ENCODE measurements around the gene CDC16.

CDC16 gene

DNA sequence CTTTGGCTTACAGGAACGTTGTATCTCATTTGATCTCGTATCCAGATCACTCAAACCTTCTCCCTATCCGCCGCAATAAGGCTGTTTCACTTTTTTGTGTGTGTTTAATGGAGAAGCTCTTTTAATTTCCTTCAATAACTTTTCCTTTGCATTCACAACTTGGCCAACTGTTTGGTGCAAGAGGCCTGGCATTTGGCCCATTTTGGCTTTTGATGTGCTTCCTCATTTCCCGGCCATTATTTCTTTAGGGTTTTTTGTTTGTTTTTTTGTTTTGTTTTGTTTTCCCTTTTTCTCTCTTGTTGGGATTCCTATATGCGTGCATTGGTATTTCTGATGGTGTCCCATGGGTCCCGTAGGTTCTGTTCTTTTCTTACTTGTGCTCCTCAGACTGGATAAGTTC, 40.6 kb downstream of the CDC16 start:
- H3K27ac ChIP-seq (replicated peaks), result peak overlapping the region; percentile 3; the same call in 1 of the 2 replicates
- no peaks in the 10 kb centered on the region for H3K27me3 ChIP-seq (ENCODE audit: insufficient read depth, poor library complexity, severe bottlenecking)
- peak in 1 of 2 experiments; percentile 65 for DNase-seq (ENCODE audit: low read depth in 1 of 2, low spot score in 1 of 2)
- no peak overlapping the region for H3K4me3 ChIP-seq (replicated peaks; ENCODE audit: insufficient read depth, low read length)
- TF ChIP-seq SPI1 (IDR thresholded peaks at IDR 0.05; ENCODE audit: borderline replicate concordance, low read depth) (peak; percentile 58; the same call in 1 of the 2 replicates), POLR2AphosphoS5 (IDR thresholded peaks at IDR 0.05; ENCODE audit: low read depth) (no peak)

DNA sequence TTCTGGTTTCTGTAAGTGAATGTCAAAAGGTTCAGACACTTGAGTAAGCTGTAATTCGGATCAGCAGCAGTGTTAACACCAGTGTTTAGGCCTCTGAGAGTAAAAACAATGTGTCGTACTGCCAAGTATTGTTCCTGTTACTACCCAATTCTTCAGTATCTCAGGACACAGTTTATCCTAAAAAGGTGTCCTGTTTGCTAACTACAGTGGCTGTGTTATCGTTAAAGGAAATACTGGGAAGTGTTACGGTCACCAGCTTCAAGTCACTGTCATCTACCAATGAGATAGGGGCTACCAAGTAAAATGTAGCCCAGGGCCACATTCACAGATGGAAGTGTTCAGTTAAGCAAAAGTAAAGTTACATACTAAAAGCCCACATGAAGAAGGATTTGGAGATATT, 44.4 kb downstream of the CDC16 start:
- TF ChIP-seq, protein P1, sequence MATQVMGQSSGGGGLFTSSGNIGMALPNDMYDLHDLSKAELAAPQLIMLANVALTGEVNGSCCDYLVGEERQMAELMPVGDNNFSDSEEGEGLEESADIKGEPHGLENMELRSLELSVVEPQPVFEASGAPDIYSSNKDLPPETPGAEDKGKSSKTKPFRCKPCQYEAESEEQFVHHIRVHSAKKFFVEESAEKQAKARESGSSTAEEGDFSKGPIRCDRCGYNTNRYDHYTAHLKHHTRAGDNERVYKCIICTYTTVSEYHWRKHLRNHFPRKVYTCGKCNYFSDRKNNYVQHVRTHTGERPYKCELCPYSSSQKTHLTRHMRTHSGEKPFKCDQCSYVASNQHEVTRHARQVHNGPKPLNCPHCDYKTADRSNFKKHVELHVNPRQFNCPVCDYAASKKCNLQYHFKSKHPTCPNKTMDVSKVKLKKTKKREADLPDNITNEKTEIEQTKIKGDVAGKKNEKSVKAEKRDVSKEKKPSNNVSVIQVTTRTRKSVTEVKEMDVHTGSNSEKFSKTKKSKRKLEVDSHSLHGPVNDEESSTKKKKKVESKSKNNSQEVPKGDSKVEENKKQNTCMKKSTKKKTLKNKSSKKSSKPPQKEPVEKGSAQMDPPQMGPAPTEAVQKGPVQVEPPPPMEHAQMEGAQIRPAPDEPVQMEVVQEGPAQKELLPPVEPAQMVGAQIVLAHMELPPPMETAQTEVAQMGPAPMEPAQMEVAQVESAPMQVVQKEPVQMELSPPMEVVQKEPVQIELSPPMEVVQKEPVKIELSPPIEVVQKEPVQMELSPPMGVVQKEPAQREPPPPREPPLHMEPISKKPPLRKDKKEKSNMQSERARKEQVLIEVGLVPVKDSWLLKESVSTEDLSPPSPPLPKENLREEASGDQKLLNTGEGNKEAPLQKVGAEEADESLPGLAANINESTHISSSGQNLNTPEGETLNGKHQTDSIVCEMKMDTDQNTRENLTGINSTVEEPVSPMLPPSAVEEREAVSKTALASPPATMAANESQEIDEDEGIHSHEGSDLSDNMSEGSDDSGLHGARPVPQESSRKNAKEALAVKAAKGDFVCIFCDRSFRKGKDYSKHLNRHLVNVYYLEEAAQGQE (IDR thresholded peaks at IDR 0.05; ENCODE audit: insufficient replicate concordance, low read depth), result no peak
- TF ChIP-seq SPI1 (IDR thresholded peaks at IDR 0.05; ENCODE audit: borderline replicate concordance, low read depth) (no peak), POLR2AphosphoS5 (IDR thresholded peaks at IDR 0.05; ENCODE audit: low read depth) (no peak), GABPA (IDR thresholded peaks at IDR 0.05; ENCODE audit: low read depth) (no peak)
- TF ChIP-seq, protein P2, sequence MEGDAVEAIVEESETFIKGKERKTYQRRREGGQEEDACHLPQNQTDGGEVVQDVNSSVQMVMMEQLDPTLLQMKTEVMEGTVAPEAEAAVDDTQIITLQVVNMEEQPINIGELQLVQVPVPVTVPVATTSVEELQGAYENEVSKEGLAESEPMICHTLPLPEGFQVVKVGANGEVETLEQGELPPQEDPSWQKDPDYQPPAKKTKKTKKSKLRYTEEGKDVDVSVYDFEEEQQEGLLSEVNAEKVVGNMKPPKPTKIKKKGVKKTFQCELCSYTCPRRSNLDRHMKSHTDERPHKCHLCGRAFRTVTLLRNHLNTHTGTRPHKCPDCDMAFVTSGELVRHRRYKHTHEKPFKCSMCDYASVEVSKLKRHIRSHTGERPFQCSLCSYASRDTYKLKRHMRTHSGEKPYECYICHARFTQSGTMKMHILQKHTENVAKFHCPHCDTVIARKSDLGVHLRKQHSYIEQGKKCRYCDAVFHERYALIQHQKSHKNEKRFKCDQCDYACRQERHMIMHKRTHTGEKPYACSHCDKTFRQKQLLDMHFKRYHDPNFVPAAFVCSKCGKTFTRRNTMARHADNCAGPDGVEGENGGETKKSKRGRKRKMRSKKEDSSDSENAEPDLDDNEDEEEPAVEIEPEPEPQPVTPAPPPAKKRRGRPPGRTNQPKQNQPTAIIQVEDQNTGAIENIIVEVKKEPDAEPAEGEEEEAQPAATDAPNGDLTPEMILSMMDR (IDR thresholded peaks at IDR 0.05; ENCODE audit: insufficient read depth, low read length), result no peak
- no peaks in the 10 kb centered on the region for H3K27me3 ChIP-seq (ENCODE audit: insufficient read depth, poor library complexity, severe bottlenecking)
- no peak for DNase-seq (ENCODE audit: low read depth in 1 of 2, low spot score in 1 of 2)
- peak overlapping the region; percentile 99 for H3K27ac ChIP-seq (replicated peaks)
- H3K4me3 ChIP-seq (replicated peaks; ENCODE audit: insufficient read depth, low read length), result no peak overlapping the region

DNA sequence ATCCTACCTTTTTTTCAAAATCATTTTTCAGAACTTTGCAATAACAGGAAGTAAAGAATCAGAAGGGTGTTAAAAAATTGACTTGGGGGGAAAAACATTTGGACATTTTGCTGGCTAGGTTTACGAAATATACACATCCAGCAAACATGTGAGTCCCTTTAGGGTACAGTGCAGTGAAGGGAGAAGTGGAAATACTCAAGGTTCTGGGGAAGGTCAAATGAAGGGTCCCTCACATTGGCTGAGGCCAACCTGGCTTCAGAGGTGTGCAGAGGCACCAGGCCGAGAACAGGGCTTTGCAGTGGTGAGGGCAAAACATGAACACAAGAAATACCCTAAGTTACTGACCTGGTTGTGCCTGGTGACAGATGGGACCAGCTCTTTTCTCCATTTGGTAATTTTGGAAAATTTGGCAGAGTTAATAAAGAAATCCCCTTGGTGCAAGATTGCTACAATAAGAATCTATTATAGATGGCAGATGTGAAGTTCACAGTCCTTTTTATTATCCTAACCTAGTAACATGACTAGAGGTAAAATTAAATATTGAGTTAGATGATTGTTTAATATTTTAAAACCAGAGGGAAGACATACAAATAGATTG, 45.2 kb downstream of the CDC16 start:
- Histone ChIP-seq H3K27me3 (ENCODE audit: insufficient read depth, poor library complexity, severe bottlenecking) (no peaks in the 10 kb centered on the region), H3K4me3 (replicated peaks; ENCODE audit: insufficient read depth, low read length) (no peak overlapping the region), H3K27ac (replicated peaks) (peak overlapping the region; percentile 99)
- no peak for TF ChIP-seq SPI1 (IDR thresholded peaks at IDR 0.05; ENCODE audit: borderline replicate concordance, low read depth)
- no peak for TF ChIP-seq GABPA (IDR thresholded peaks at IDR 0.05; ENCODE audit: low read depth)
- TF ChIP-seq, protein P2 (IDR thresholded peaks at IDR 0.05; ENCODE audit: insufficient read depth, low read length), result no peak
- no peak for TF ChIP-seq POLR2AphosphoS5 (IDR thresholded peaks at IDR 0.05; ENCODE audit: low read depth)
- TF ChIP-seq, protein P1 (IDR thresholded peaks at IDR 0.05; ENCODE audit: insufficient replicate concordance, low read depth), result no peak
- peak in 1 of 2 experiments; percentile 37 for DNase-seq (ENCODE audit: low read depth in 1 of 2, low spot score in 1 of 2)

DNA sequence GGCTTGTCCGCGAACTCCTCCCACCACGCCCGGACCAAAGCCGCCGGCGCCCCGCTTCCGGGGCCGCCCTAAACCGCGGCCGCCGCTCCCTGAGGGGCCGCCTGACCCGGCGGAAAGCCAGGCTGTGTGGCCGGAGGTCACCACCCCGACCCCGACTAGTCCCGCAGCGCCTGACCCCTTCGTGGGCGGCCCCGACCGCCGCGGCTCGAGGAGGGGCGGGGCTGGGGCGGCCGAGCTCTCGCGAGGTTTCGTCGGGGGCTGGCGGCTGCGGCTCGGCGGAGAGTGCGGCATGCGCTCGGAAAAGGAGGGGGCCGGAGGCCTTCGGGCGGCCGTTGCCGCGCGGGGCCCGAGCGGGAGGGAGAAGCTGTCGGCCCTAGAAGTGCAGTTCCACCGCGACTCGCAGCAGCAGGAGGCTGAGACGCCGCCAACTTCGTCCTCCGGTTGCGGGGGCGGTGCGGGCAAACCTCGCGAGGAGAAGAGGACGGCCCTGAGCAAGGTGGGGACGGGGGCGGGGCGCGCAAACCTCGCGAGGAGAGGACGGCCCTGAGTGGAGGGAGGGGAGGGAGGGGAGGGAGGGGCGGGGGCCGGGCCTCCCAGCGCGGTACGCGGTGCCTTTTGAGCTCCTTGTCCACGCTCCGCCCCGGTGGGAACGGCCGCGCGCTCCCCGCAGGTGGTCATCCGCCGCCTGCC, 46.8 kb downstream of the CDC16 start, which contains the start of gene UPF3A:
UPF3A (plus strand) TSS at position 251 of the 690 bp plus-strand sequence; CDS start at position 290, 39 bp downstream.
- peak; percentile 82 to 92 for DNase-seq (ENCODE audit: low read depth in 1 of 2, low spot score in 1 of 2)
- no peaks in the 10 kb centered on the region for H3K27me3 ChIP-seq (ENCODE audit: insufficient read depth, poor library complexity, severe bottlenecking)
- H3K4me3 ChIP-seq (replicated peaks; ENCODE audit: insufficient read depth, low read length), result peak within 1 kb of the TSS; percentile 75
- H3K27ac ChIP-seq (replicated peaks), result peak within 1 kb of the TSS; percentile 99
- TF ChIP-seq SPI1 (IDR thresholded peaks at IDR 0.05; ENCODE audit: borderline replicate concordance, low read depth) (no peak), POLR2AphosphoS5 (IDR thresholded peaks at IDR 0.05; ENCODE audit: low read depth) (peak; percentile 87), GABPA (IDR thresholded peaks at IDR 0.05; ENCODE audit: low read depth) (no peak)
- TF ChIP-seq, protein P1 (IDR thresholded peaks at IDR 0.05; ENCODE audit: insufficient replicate concordance, low read depth), result peak; percentile 59
- TF ChIP-seq, protein P2 (IDR thresholded peaks at IDR 0.05; ENCODE audit: insufficient read depth, low read length), result no peak

Data from HL-60 (cell line).